Left ventricle myocardium inferior (tissue), 1 donor: Measurements from ENCODE around the gene ANKRD53. TPM values are rescaled to one million over a fixed set of nuclear protein-coding genes. Genes with fewer than 3 reads are reported as not detected.
"Not testable (repeated sequence)": the region's sequence is repeated elsewhere in the genome, so short reads cannot be mapped to it uniquely, and the experiment has no call there.

Experiments
- DNase-seq: peaks from one replicate; pipeline ENCODE4 v3.0.0-alpha.2; 2020
- H3K27ac ChIP-seq: fragments of 200-600 bp; replicated peaks from 2 replicates; pipeline ENCODE4 v1.8.0; 2021
- H3K27me3 ChIP-seq: fragments of 200-600 bp; 2 replicates; pipeline ENCODE4 v1.8.0; 2021; ENCODE audit warnings: low read depth
- H3K36me3 ChIP-seq: fragments of 200-600 bp; 2 replicates; pipeline ENCODE4 v1.8.0; 2021
- H3K4me1 ChIP-seq: fragments of 200-600 bp; 2 replicates; pipeline ENCODE4 v1.8.0; 2021
- H3K4me3 ChIP-seq: fragments of 200-600 bp; 2 replicates; pipeline ENCODE4 v1.8.0; 2021; ENCODE audit warnings: mild to moderate bottlenecking, moderate library complexity
- H3K9me3 ChIP-seq: fragments of 200-600 bp; replicated peaks from 2 replicates; pipeline ENCODE4 v1.8.0; 2021
- intact Hi-C: fragments of 100-400 bp; cut with micrococcal nuclease; formaldehyde crosslinking; loops from one replicate; pipeline ENCODE4 v1.11.0; 2022
- total RNA-seq: library from RNA; stranded (reverse); fragmentation: NEBNext Ultra II Directional; extraction: Animal tissue kit (Norgen Biotek cat#: 25700); gene quantifications from one replicate; pipeline ENCODE4 v1.2.1, GENCODE V29; 2021
- TF ChIP-seq, protein P1 (sequence below): fragments of 200-600 bp; IDR thresholded peaks from 2 replicates; pipeline ENCODE4 v1.8.0; 2021; ENCODE audit warnings: antibody characterized with exemption, mild to moderate bottlenecking, borderline replicate concordance
- donor health status: DM: no; HTN: yes; CAD: no; lungs with severe emphysema.

Gene ANKRD53
- total RNA-seq, 1 donor from 2014 or later = 0.33 TPM

DNA sequence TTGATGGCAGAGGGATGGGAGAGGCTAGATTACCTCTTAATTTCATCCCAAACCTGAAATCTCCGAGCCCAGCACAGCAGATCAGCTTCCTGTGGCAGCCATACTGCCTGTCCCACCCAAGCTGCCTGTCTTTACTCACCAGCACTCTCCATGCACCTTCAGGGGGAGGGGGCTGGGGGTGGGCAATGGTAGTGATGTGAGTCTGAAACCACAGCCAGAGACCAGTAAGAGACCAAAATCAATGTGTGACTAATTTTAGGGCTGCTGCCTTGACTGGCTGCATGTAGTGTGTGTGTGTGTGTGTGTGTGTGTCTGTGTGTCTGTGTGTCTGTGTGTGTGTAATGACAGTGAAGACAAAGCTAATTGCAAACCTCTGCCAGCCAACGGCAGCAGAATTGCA lies 27.9 kb downstream of the ANKRD53 start:
- TF ChIP-seq, protein P1, sequence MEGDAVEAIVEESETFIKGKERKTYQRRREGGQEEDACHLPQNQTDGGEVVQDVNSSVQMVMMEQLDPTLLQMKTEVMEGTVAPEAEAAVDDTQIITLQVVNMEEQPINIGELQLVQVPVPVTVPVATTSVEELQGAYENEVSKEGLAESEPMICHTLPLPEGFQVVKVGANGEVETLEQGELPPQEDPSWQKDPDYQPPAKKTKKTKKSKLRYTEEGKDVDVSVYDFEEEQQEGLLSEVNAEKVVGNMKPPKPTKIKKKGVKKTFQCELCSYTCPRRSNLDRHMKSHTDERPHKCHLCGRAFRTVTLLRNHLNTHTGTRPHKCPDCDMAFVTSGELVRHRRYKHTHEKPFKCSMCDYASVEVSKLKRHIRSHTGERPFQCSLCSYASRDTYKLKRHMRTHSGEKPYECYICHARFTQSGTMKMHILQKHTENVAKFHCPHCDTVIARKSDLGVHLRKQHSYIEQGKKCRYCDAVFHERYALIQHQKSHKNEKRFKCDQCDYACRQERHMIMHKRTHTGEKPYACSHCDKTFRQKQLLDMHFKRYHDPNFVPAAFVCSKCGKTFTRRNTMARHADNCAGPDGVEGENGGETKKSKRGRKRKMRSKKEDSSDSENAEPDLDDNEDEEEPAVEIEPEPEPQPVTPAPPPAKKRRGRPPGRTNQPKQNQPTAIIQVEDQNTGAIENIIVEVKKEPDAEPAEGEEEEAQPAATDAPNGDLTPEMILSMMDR = no peak
- H3K36me3 ChIP-seq = no peaks in the 10 kb centered on the region
- no peak overlapping the region for H3K4me3 ChIP-seq
- H3K4me1 ChIP-seq = no peaks in the 10 kb centered on the region
- H3K9me3 ChIP-seq = no peaks in the 10 kb centered on the region
- no peak overlapping the region for H3K27ac ChIP-seq
- DNase-seq = no peak
- intact Hi-C loops = no loop called here
- H3K27me3 ChIP-seq = peaks cover 27% of the 10 kb centered on the region

DNA sequence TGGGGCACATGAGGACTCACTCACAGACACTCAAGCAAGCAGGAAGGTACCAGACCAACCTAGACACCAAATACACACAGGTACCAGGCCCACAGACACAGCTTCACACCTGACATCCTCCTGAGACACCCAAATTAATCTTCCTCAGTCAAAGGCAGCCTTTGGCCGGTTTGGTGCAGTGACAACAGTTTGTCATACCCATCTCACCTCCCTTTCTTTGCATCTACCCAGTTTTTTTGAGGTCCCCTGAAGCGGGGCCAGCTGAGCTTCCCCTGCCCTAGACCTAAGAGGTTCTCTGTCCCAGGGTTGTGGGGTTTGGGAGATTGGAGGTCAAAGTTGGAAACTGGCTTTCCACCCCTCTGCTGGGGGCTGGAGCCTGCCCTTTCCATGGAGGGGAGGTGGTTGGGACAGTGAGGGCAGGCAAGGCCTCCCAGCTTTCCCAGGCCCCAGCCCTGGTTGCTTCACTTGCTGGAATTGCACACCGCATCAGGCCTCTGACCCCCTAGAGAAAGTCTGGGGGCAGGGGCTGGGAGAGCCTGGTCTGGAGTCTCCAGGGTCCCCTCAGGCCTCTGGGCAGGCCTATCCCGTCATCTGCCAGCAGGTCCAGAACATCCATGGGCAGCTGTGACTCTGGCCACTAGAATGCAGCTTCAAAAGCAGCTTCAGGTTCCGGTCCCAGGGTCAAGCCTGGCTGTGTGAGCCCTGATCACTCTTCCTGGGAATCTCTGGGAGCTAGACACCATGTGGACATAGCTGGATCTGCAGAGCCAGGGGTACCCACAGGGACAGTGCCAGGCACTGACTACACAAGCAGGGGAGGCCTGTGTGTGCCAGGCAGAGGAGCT lies 28.7 kb downstream of the ANKRD53 start:
- intact Hi-C loops = no loop called here
- no peak overlapping the region for H3K27ac ChIP-seq
- no peaks in the 10 kb centered on the region for H3K4me1 ChIP-seq
- TF ChIP-seq, protein P1 = no peak
- no peaks in the 10 kb centered on the region for H3K9me3 ChIP-seq
- H3K27me3 ChIP-seq = peaks cover 35% of the 10 kb centered on the region
- H3K4me3 ChIP-seq = no peak overlapping the region
- no peaks in the 10 kb centered on the region for H3K36me3 ChIP-seq
- DNase-seq = no peak

DNA sequence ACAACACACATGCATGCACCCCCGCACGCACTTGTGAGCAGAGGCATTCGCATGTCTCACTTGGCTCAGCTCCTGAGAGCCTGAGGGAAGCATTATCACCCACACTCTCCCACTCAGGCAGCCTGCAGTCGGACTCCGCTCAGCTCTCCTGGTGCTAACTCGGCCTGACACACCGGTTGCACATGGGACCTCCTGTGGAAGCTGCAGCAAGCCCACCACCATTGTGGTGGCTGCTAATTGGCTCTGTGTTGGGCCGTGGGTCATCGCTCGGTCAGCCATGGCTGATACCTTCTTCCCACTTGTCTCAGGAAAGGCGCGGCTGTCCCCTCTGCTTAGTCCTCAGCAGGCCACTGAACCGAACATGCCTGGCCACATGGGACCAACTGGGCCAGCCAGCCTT lies 29.9 kb downstream of the ANKRD53 start:
- H3K27me3 ChIP-seq = peaks cover 45% of the 10 kb centered on the region
- TF ChIP-seq, protein P1 = no peak
- H3K36me3 ChIP-seq = no peaks in the 10 kb centered on the region
- intact Hi-C loops = no loop called here
- no peak overlapping the region for H3K27ac ChIP-seq
- no peaks in the 10 kb centered on the region for H3K9me3 ChIP-seq
- H3K4me3 ChIP-seq = no peak overlapping the region
- H3K4me1 ChIP-seq = no peaks in the 10 kb centered on the region
- no peak for DNase-seq

DNA sequence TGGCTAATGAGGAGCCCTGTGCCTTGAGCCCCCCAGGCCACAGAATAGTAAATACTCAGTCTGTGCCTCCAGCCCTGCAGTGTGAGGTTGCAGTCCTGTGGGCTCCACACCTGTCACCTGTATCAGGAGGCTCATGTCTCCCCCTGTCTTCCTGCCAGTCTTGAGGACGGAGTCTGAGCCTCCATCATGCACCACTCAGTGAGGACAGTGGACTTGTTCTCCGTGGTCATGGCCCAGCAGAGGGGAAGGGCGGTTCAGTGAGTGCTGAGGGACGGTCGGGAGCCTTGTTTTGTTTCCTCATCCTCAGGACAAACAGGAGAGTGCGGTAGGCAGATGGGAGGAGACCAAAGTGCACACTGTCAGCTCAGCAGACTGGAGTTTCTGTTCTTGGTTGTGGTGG lies 33.4 kb downstream of the ANKRD53 start:
- H3K27me3 ChIP-seq = peaks cover 54% of the 10 kb centered on the region
- H3K4me1 ChIP-seq, DNase-seq, H3K27ac ChIP-seq, H3K4me3 ChIP-seq, H3K9me3 ChIP-seq, intact Hi-C loops, H3K36me3 ChIP-seq: not testable (repeated sequence)

DNA sequence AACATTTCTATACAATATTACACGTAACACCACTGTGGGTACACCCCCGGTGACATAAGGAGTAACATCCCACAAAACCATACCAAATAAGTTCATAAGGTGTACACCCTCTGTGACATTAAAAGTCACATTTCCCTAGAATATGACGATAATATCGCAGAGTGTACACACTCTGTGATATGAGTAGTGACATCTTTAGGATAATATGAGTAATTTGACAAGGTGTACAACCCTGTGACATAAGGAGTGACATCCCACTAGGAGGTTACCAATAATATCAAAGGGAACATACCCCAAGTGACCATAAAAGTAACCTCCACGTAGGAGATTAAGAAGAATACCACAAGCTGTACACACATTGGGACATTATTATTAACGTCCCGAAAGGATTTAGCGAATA lies 40.2 kb downstream of the ANKRD53 start:
- intact Hi-C loops = no loop called here
- TF ChIP-seq, protein P1 = no peak
- H3K27ac ChIP-seq = no peak overlapping the region

DNA sequence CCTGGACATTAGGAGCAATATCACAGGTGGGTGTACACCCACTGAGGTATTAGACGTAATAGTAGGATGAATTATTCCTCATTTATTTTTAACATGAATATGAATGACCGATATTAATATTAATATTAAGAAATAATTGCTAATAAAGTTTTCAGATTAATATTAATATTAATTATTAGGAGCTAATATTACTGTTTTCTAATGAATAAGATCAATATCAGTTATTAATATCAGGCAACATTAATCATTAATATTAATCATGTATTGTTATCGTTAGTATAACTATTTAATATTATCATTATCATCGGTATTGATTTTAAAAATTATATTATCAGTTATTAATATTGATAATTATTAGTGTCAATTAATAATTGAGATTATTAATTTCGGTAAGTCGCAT lies 41.6 kb downstream of the ANKRD53 start:
- H3K4me3 ChIP-seq, H3K36me3 ChIP-seq, H3K27me3 ChIP-seq, H3K27ac ChIP-seq, intact Hi-C loops, DNase-seq, H3K4me1 ChIP-seq, H3K9me3 ChIP-seq: not testable (repeated sequence)

More for the DNA sequence above, 40.2 kb downstream of the ANKRD53 start:
- Histone ChIP-seq H3K27me3 (peaks cover 9% of the 10 kb centered on the region), H3K36me3 (no peaks in the 10 kb centered on the region), H3K4me3 (no peak overlapping the region), H3K4me1 (no peaks in the 10 kb centered on the region), H3K9me3 (no peaks in the 10 kb centered on the region)
- no peak for DNase-seq

DNA sequence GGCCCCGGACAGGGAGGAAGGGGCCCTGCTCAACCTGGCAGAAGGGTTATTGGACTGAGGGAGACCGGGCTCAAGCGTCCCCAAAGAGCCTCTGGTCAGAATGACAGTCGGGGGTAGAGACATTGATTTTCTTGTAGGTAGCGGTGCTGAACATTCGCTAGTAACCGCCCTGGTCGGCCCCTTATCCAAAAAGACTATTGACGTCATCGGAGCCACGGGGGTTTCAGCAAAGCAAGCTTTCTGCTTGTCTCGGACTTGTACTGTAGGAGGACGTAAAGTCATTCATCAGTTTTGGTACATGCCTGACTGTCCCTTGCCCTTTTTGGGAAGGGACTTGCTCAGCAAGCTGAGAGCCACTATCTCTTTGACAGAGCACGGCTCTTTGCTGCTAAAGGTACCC lies 43.0 kb downstream of the ANKRD53 start:
- DNase-seq, H3K4me3 ChIP-seq, H3K27me3 ChIP-seq, H3K27ac ChIP-seq, intact Hi-C loops, H3K36me3 ChIP-seq, H3K4me1 ChIP-seq, H3K9me3 ChIP-seq: not testable (repeated sequence)

DNA sequence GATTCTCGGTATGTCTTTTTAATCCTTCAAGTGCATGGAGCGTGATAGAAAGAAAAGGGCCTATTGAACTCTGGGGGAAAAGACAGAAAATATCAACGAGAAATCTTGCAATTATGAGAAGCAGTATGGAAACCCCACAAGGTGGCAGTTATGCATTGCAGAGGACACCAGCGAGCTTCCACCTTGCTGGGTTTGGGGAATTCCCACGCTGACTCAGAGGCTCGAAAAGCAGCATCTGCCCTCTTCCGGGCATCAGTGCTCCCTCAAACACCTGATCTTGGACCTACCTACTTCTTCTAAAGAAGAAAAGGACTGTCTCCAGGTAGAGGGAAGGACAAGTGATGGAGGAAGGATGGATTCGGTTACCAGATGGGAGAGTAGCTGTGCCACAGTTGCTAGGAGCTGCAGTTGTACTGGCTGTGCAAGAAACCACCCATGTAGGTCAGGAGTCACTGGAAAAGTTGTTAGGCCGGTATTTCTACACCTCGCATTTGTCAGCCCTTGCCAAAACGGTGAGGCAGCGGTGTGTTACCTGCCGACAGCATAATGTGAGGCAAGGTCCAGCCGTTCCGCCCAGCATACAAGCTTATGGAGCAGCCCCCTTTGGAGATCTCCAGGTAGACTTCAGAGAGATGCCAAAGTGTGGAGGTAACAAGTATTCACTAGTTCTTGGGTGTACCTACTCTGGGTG lies 45.3 kb downstream of the ANKRD53 start:
- H3K27ac ChIP-seq, H3K9me3 ChIP-seq, H3K36me3 ChIP-seq, H3K4me3 ChIP-seq, intact Hi-C loops, DNase-seq, H3K4me1 ChIP-seq, H3K27me3 ChIP-seq: not testable (repeated sequence)
